C1 segment of cervical spinal cord (tissue), 14 donors: ENCODE measurements around the gene AMBRA1.

Experiments
- DNase-seq, 14 donors: peaks; one replicate each; lab custom pipeline; 2025; lab: John Stamatoyannopoulos, UW

Gene AMBRA1

GRCh38 chr11:46402957-46403902 lies 190.6 kb downstream of the AMBRA1 start:
- DNase-seq, result peak in 1 of 14 donors; percentile 37

GRCh38 chr11:46397526-46397925 lies 196.3 kb downstream of the AMBRA1 start:
- no peak for DNase-seq

GRCh38 chr11:46393759-46394158 lies 200.1 kb downstream of the AMBRA1 start:
- no peak for DNase-seq

GRCh38 chr11:46393231-46393616 lies 200.6 kb downstream of the AMBRA1 start:
- no peak for DNase-seq

DNA sequence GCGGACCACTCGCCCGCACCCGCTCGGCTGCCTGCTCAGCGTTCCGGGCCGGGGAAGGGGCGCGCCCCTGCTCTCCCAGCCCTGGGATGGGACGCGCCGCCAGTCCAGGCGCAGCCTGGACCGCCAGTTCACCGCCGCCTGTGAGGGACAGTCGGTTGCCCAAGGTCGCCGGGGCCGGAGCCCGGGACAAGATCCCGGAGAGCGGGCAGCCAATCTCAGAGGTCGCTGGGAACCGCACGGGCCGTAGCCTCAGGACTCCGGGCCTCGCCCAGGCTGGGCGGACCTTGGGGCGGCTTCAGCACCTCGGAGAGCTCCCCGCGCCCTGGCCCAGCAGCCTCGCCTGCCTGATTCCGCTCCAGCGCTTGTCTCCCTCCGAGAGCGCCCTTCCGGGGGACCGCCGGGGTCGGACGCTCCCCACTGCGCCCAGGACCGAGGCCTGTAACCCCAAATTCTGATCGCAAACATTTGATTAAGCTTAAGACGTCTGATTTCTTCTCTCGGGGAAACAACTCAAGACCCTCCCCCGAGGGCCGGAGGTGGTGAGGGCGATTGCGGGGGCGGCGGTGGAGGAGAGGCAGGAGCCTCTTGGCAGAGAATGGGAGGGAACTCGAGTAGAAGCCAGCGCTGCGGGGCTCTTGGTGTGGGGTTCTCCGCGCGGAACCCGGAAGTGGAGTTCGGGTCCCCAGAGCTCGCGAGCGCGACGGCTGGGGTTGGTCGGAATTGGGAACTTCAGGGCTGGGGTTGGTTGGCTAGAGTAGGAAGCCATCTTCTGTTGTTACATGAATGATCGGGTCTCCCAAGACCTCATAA lies 201.2 kb downstream of the AMBRA1 start:
- DNase-seq, result peak in 10 of 14 donors; percentile 24 to 80 (median 47)

- DNase-seq, result no peak
Observed at GRCh38 chr11:46391578-46392420, 202.0 kb downstream of the AMBRA1 start, which contains the start of gene CHRM4. Gene CHRM4, minus strand, starts transcription at chr11:46391776. Its CDS starts 5,219 bp downstream, at chr11:46386557.

DNA sequence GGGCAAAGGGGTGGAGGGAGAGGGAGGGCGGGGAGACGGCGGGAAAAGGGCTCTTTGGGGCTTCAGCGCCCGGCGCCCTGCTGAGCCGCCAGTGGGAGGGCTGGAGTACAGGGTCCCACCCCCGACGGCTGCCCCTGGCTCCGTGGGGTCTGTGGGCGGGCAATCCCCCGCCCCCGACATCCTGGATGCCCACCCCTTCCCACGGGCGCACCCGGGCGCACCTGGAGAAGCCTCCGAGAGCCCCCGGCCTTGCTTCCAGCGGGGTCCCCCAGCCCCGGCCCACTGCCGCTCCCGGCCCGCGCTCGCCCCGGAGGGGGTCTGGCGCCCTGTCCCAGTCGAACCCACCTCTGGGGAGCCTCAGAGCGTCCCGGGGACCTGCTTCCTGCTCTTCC lies 202.6 kb downstream of the AMBRA1 start:
- no peak for DNase-seq

GRCh38 chr11:46390331-46391171 lies 203.3 kb downstream of the AMBRA1 start:
- DNase-seq, result no peak

DNA sequence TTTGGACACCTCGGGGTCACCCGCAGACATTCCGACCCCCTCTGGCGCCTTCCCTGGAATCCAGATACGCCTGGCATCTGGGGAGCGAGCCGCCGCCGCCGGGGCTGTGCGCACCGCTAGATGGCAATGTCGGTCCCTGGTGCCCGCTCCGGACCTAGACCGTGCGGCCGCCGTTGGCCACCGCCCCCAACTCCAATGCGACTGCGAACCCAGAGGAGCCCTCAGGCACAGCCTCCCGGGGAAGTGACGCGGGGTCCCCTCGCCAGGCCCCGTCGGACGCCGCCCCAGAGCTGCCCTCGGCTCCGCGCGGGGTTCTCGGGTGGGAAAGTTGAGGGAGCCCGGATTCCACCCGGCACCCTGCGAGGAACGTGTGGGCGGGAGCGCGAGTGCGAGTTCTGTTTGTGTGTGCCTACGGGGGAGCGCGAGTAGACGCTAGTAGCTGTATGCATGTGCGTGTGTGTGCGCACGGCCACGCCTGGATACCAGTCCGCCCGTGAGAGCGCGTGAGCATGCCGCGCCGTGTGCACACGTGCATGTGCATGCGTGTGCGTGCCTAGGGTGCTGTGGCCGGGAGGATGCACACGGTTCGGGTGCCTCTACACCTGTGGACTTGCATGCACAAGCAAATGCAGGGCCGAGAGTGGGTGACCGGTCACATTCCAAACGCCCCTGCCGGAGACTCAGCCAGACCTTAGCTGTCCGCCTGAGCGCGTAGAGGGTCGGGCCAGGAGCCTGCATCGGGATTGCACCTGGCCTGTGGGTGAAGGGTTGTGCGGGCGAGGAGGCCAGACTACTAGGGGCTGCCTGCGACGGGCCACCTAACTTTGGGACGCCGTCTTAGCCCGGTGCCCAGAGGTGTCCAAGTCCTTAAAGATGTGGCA lies 204.1 kb downstream of the AMBRA1 start:
- peak in 6 of 14 donors; percentile 16 to 57 (median 22) for DNase-seq

DNA sequence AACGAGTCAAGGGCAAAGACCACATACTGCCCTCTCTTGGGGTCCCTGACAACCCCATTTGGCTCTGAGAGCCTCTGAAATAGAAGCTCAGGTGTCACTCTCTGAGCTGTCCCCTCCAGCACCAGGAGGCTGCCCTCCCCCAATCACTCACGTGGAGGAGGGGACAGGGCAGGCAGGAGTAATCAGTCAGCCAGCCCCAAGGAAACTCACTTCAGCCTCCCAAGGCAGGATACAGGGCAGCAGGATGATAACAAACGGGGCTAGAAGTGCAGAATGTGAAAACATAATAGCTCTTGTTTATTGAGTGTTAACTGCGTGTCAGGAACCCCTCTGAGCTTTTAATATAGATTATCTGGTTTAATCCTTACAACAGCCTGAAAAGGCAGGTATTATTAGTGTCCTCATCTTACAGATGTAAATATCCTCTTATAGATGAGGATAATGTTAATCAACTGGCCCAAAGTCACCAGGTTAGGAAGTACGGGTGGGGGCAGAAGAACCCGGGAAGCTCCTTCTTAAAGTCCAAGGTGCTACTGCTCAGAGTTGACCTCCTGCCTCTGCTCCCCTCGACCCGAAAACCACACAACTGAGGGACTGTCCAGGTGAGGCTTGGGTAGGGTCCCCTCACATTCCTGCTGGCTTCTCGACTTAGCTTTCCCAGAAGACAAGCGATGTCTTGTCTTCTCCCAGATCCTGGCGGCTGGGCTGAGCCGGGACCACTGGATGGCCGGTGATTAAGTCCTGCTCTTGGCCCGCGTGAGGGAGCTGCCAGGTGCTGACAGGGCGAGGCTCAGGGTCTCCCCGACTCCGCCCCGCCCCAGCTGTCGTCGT lies 205.0 kb downstream of the AMBRA1 start:
- no peak for DNase-seq

DNA sequence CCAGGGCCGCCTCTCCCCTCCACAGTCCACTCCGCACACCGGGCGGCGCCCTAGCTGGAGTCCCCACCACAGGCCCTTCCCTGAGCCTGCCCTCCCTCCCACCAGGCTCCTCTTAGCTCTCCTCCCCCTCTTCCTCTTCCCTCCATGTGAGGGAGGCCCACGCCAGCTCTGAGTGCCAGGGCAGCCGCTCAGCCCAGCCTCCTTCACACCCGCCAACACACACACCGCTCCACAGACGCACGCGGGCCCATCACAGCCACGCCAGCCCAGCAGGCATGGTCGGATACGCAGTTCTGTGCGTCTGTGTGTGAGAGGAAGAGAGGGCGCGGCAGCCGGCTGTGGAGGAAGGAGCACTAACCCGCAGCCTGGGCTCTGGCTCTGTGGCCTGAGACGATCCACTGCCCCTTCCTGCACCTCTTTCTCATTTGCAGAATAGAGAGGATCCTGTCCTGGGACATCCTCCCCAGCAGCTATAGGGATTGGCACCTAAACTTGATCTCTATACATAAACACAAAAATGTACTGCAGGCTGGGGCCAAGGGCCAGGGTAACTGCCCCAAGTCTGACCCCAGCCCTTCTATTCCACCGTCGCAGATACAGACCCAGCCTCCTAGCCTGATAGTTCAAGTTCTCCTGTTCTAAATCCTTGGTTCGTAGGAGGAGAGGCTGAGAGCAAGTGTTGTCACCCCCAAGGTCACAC lies 205.8 kb downstream of the AMBRA1 start:
- DNase-seq, result no peak

DNA sequence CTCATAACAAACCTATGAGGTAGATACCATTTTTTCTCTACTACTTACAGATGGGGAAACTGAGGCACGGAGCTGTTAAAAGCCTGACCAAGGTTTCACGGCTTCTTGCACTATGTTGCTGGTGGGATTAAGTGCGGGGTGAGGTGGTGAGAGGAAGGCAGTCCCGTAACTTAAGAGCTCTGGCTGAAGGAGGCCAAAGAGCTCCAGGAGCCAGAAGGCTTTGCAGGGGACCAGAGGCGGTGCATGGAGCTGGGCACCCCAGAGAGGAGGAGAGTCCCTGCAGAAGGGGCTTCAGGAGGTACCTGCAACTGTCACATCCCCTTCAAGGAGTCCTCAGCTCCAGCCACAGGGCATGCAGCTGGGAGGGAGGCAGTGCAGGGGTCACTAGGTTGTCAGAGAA lies 206.4 kb downstream of the AMBRA1 start:
- DNase-seq, result no peak

GRCh38 chr11:46386674-46387073 lies 207.1 kb downstream of the AMBRA1 start:
- no peak for DNase-seq

GRCh38 chr11:46386005-46386578 lies 207.7 kb downstream of the AMBRA1 start:
- no peak for DNase-seq

GRCh38 chr11:46385169-46386004 lies 208.4 kb downstream of the AMBRA1 start:
- DNase-seq, result no peak

- DNase-seq, result no peak
Observed at GRCh38 chr11:46383974-46384701, 209.7 kb downstream of the AMBRA1 start.
